CD4-positive, alpha-beta T cell treated with Interferon alpha-2 for 1 hour (primary cell): Measurements from ENCODE around the gene ERC1.
A peak's percentile ranks its signal among the peaks of the same experiment; 100 is the strongest.
"Not testable (repeated sequence)": the region's sequence is repeated elsewhere in the genome, so short reads cannot be mapped to it uniquely, and the experiment has no call there.

Source experiments
- DNase-seq, 2 donors: peaks; one replicate each; pipeline ENCODE4 v3.0.0-alpha.2; 2020 to 2022

ERC1 gene

GRCh38 chr12:1297639-1298175 is 306.7 kb downstream of the ERC1 start:
- DNase-seq, result no peak

GRCh38 chr12:1300460-1300859 is 309.4 kb downstream of the ERC1 start:
- DNase-seq, result no peak

- no peak for DNase-seq
Observed at GRCh38 chr12:1302201-1302870, 311.3 kb downstream of the ERC1 start.

- no peak for DNase-seq
Observed at GRCh38 chr12:1305063-1305434, 314.0 kb downstream of the ERC1 start.

- DNase-seq, result no peak
Observed at GRCh38 chr12:1305791-1306500, 314.9 kb downstream of the ERC1 start.

- DNase-seq, result no peak
Observed at GRCh38 chr12:1306817-1307216, 315.8 kb downstream of the ERC1 start.

- DNase-seq, result no peak
Observed at GRCh38 chr12:1307796-1308195, 316.8 kb downstream of the ERC1 start.

GRCh38 chr12:1309613-1310012 is 318.6 kb downstream of the ERC1 start:
- no peak for DNase-seq

- no peak for DNase-seq
Observed at GRCh38 chr12:1310653-1311052, 319.6 kb downstream of the ERC1 start.

GRCh38 chr12:1311145-1311544 is 320.1 kb downstream of the ERC1 start:
- no peak for DNase-seq

GRCh38 chr12:1313906-1314305 is 322.9 kb downstream of the ERC1 start:
- DNase-seq, result no peak

- DNase-seq, result no peak
Observed at GRCh38 chr12:1314523-1314922, 323.5 kb downstream of the ERC1 start.

GRCh38 chr12:1316991-1317390 is 326.0 kb downstream of the ERC1 start:
- DNase-seq, result not testable (repeated sequence)

- no peak for DNase-seq
Observed at GRCh38 chr12:1318327-1319031, 327.5 kb downstream of the ERC1 start.

GRCh38 chr12:1319212-1319611 is 328.2 kb downstream of the ERC1 start:
- DNase-seq, result no peak

- no peak for DNase-seq
Observed at GRCh38 chr12:1320021-1320420, 329.0 kb downstream of the ERC1 start.

- no peak for DNase-seq
Observed at GRCh38 chr12:1322821-1323220, 331.8 kb downstream of the ERC1 start.

GRCh38 chr12:1324099-1324498 is 333.1 kb downstream of the ERC1 start:
- no peak for DNase-seq

- DNase-seq, result no peak
Observed at GRCh38 chr12:1324910-1325309, 333.9 kb downstream of the ERC1 start.

- DNase-seq, result no peak
Observed at GRCh38 chr12:1325666-1326065, 334.6 kb downstream of the ERC1 start.

- DNase-seq, result no peak
Observed at GRCh38 chr12:1326258-1326657, 335.2 kb downstream of the ERC1 start.

- peak; percentile 12 to 58 for DNase-seq
Observed at GRCh38 chr12:1328391-1328790, 337.4 kb downstream of the ERC1 start.

- no peak for DNase-seq
Observed at GRCh38 chr12:1329784-1330476, 338.9 kb downstream of the ERC1 start.
